ENCODE data around the gene CAPNS2.

CAPNS2 gene

DNA sequence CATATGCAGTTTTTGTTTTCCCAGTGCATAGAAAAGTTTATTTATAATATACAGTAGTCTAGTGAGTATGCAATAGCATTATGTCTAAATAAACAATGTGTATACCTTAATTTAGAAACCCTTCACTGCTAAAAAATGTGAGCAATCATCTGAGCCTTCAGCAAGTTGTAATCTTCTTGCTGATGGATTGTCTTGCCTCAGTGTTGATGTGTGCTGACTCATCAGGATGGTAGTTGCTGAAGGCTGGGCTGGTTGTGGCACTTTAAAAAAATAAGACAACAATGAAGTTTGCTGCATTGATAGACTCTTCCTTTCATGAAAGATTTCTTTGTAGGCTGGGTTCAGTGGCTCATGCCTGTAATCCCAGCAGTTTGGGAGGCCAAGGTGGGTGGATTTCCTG lies 13.9 kb upstream of the CAPNS2 start:
- Histone ChIP-seq H3K4me3 (ENCODE audit: low read length) (no peak overlapping the region), H4K20me1 (ENCODE audit: control insufficient read depth, insufficient read depth, low read depth, low read length) (no peaks in the 10 kb centered on the region), H3K27ac (ENCODE audit: low read depth, low read length) (no peak overlapping the region), H3F3A (ENCODE audit: control insufficient read depth, insufficient read depth) (no peaks in the 10 kb centered on the region), H3K4me1 (ENCODE audit: control insufficient read depth, low read length) (no peaks in the 10 kb centered on the region), H3K9me3 (ENCODE audit: control insufficient read depth, insufficient read depth, low read length) (no peaks in the 10 kb centered on the region), H3K36me3 (ENCODE audit: control insufficient read depth, low read length) (no peaks in the 10 kb centered on the region), H3K4me2 (ENCODE audit: low read length) (no peak overlapping the region), H3K79me2 (ENCODE audit: control insufficient read depth, low read length) (no peaks in the 10 kb centered on the region), H3K27me3 (ENCODE audit: control insufficient read depth, low read length) (peaks cover 12% of the 10 kb centered on the region), H3K9me2 (replicated peaks; ENCODE audit: control insufficient read depth, low read length) (no peaks in the 10 kb centered on the region)
- TF ChIP-seq, protein P1, sequence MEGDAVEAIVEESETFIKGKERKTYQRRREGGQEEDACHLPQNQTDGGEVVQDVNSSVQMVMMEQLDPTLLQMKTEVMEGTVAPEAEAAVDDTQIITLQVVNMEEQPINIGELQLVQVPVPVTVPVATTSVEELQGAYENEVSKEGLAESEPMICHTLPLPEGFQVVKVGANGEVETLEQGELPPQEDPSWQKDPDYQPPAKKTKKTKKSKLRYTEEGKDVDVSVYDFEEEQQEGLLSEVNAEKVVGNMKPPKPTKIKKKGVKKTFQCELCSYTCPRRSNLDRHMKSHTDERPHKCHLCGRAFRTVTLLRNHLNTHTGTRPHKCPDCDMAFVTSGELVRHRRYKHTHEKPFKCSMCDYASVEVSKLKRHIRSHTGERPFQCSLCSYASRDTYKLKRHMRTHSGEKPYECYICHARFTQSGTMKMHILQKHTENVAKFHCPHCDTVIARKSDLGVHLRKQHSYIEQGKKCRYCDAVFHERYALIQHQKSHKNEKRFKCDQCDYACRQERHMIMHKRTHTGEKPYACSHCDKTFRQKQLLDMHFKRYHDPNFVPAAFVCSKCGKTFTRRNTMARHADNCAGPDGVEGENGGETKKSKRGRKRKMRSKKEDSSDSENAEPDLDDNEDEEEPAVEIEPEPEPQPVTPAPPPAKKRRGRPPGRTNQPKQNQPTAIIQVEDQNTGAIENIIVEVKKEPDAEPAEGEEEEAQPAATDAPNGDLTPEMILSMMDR (IDR thresholded peaks at IDR 0.05; ENCODE audit: low read depth, low read length, poor library complexity, severe bottlenecking): no peak
- TF ChIP-seq EZH2phosphoT487 (IDR thresholded peaks at IDR 0.05; ENCODE audit: borderline replicate concordance, low read length): no peak

DNA sequence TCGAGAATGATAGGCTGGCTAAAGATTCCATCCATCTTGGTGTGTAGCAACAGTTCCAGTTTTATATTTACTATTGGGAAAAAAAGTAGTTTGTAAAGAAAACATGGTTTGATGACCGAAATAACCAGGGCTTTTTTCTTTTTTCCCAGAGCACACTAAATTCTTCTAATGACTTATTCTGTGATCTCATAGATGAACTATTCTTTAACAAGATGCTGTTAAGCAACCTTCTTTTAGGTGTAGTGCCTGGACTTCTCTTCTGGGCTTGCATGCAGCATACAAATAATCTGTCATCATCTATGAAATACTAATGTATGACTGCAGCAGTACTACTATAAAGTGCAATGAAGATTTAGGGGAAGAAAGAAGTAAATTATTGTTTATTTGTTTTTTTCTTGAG lies 11.0 kb upstream of the CAPNS2 start:
- Histone ChIP-seq H3K4me2 (ENCODE audit: low read length) (no peak overlapping the region), H3K36me3 (ENCODE audit: control insufficient read depth, low read length) (no peaks in the 10 kb centered on the region), H3K27ac (ENCODE audit: low read depth, low read length) (no peak overlapping the region)

DNA sequence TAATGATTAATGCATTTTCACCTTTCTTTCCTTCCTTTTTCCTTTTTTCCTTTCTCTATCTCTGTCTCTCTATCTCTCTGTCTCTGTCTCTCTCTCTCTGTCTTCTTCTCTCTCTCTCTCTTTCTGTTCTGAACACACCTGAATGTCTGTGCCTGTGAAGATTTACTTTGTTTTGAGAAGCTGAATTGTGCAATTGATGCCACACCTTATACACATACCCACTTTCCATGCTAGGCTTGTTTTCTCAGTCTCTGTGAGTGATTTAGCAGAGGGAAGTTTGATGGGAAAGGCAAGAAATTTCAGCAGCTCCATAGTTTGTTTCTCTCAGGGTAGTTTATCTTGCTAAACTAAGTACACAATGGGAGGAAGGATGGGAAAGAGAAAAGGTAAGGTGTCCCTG lies 9.3 kb upstream of the CAPNS2 start:
- Histone ChIP-seq H3K9me3 (ENCODE audit: control insufficient read depth, insufficient read depth, low read length) (no peaks in the 10 kb centered on the region), H3K4me2 (ENCODE audit: low read length) (no peak overlapping the region), H3K27me3 (ENCODE audit: control insufficient read depth, low read length) (peaks cover 4% of the 10 kb centered on the region; the same call in 1 of the 2 replicates), H3K4me3 (ENCODE audit: low read length) (no peak overlapping the region), H4K20me1 (ENCODE audit: control insufficient read depth, insufficient read depth, low read depth, low read length) (no peaks in the 10 kb centered on the region), H3F3A (ENCODE audit: control insufficient read depth, insufficient read depth) (no peaks in the 10 kb centered on the region), H3K36me3 (ENCODE audit: control insufficient read depth, low read length) (no peaks in the 10 kb centered on the region), H3K79me2 (ENCODE audit: control insufficient read depth, low read length) (no peaks in the 10 kb centered on the region), H3K4me1 (ENCODE audit: control insufficient read depth, low read length) (no peaks in the 10 kb centered on the region), H3K9me2 (replicated peaks; ENCODE audit: control insufficient read depth, low read length) (no peaks in the 10 kb centered on the region), H3K27ac (ENCODE audit: low read depth, low read length) (no peak overlapping the region)
- TF ChIP-seq, protein P1 (IDR thresholded peaks at IDR 0.05; ENCODE audit: low read depth, low read length, poor library complexity, severe bottlenecking): no peak
- TF ChIP-seq EZH2phosphoT487 (IDR thresholded peaks at IDR 0.05; ENCODE audit: borderline replicate concordance, low read length): no peak

More for the DNA sequence above, 11.0 kb upstream of the CAPNS2 start:
- no peaks in the 10 kb centered on the region for H3K79me2 ChIP-seq (ENCODE audit: control insufficient read depth, low read length)
- TF ChIP-seq, protein P1 (IDR thresholded peaks at IDR 0.05; ENCODE audit: low read depth, low read length, poor library complexity, severe bottlenecking): no peak
- no peak for TF ChIP-seq EZH2phosphoT487 (IDR thresholded peaks at IDR 0.05; ENCODE audit: borderline replicate concordance, low read length)
- H3K4me3 ChIP-seq (ENCODE audit: low read length): no peak overlapping the region
- H3F3A ChIP-seq (ENCODE audit: control insufficient read depth, insufficient read depth): no peaks in the 10 kb centered on the region
- no peaks in the 10 kb centered on the region for H4K20me1 ChIP-seq (ENCODE audit: control insufficient read depth, insufficient read depth, low read depth, low read length)
- no peaks in the 10 kb centered on the region for H3K9me2 ChIP-seq (replicated peaks; ENCODE audit: control insufficient read depth, low read length)
- H3K4me1 ChIP-seq (ENCODE audit: control insufficient read depth, low read length): no peaks in the 10 kb centered on the region
- peaks cover 4% of the 10 kb centered on the region; the same call in 1 of the 2 replicates for H3K27me3 ChIP-seq (ENCODE audit: control insufficient read depth, low read length)
- H3K9me3 ChIP-seq (ENCODE audit: control insufficient read depth, insufficient read depth, low read length): no peaks in the 10 kb centered on the region

Data from DOHH2 (cell line).